K562 (cell line): ENCODE measurements around the gene C5orf22. TPM values are rescaled to one million over a fixed set of nuclear protein-coding genes. Genes with fewer than 3 reads are reported as not detected.

Experiments
- BACH1 ChIP-seq: fragments of 200-800 bp; sonication (Bioruptor generic); IDR thresholded peaks from 2 replicates; pipeline ENCODE4 v1.6.1; 2016; ENCODE audit warnings: missing genetic modification characterization, missing compliant biosample characterization
- MYNN ChIP-seq, 2 experiments: sonication (generic); formaldehyde crosslinking in 1 of 2; IDR thresholded peaks; 2 replicates each; pipeline versions ENCODE4 v1.5.0 to v1.6.1; 2016 to 2020; ENCODE audit warnings: antibody characterized with exemption in 1 of 2, missing genetic modification reagents in 1 of 2
- ZBTB7A ChIP-seq: IDR thresholded peaks from 2 replicates; pipeline ENCODE4 v1.6.1; 2011; ENCODE audit warnings: low read depth, mild to moderate bottlenecking, low read length, moderate library complexity, borderline replicate concordance; ENCODE audit not compliant: control insufficient read depth
- ZNF830 ChIP-seq: fragments of 250-450 bp; sonication (Bioruptor Pico); IDR thresholded peaks from 2 replicates; pipeline ENCODE4 v1.5.0; 2021; ENCODE audit warnings: mild to moderate bottlenecking
- polyA plus RNA-seq, 8 experiments: library from polyadenylated mRNA; depleted of rRNA in 4 of 8; stranded (reverse) in 5 of 8; unstranded in 3 of 8; fragments of >200 nt; fragmentation: Nextera tagmentation in 2 of 8; fragmentation: Illumina TruSeq in 1 of 8; extraction: Ambion mirVana in 2 of 8; extraction: Trizol in 1 of 8; gene quantifications; 2 replicates each; pipeline versions ENCODE4 v1.2.1 to v1.2.3, GENCODE V29; 2011 to 2014; ENCODE audit warnings: inconsistent platforms in 1 of 8, missing spikeins in 1 of 8
- total RNA-seq, 7 experiments: library from RNA; depleted of rRNA in 6 of 7; stranded (reverse); fragments of >200 nt in 6 of 7; fragmentation: Illumina TruSeq in 2 of 7; extraction: Trizol in 2 of 7; gene quantifications; 2 replicates each; pipeline versions ENCODE4 v1.2.1 to v1.2.3, GENCODE V29; 2011 to 2021; ENCODE audit warnings: low replicate concordance in 1 of 7
- TF ChIP-seq, protein P1 (sequence below): fragments of 450-650 bp; IDR thresholded peaks from 2 replicates; pipeline ENCODE4 v1.6.1; 2016; ENCODE audit warnings: mild to moderate bottlenecking, moderate library complexity
- TF ChIP-seq, protein P2 (sequence below), 2 experiments: fragments of 450-650 bp; IDR thresholded peaks; 2 replicates each; pipeline ENCODE4 v1.6.1; 2018; ENCODE audit warnings: mild to moderate bottlenecking in 2 of 2, low read depth in 1 of 2; ENCODE audit not compliant: partially characterized antibody in 2 of 2
- TF ChIP-seq, protein P3 (sequence below), 2 experiments: IDR thresholded peaks; 2 replicates each; pipeline ENCODE4 v1.6.1; 2011; ENCODE audit warnings: borderline replicate concordance in 1 of 2, control low read depth in 1 of 2, low read depth in 1 of 2, low read length in 1 of 2, mild to moderate bottlenecking in 1 of 2, mixed read lengths in 1 of 2, moderate library complexity in 1 of 2; ENCODE audit not compliant: insufficient read depth in 1 of 2, insufficient read length in 1 of 2, poor library complexity in 1 of 2, severe bottlenecking in 1 of 2; ENCODE audit errors: extremely low read depth in 1 of 2
- TF ChIP-seq, protein P4 (sequence below): fragments of 250-450 bp; sonication (Bioruptor Pico); IDR thresholded peaks from 2 replicates; pipeline ENCODE4 v1.8.0; 2022; ENCODE audit warnings: inconsistent platforms

C5orf22 gene
- total and polyA plus RNA-seq, 9 of the 15 experiments (the other 6 are each of a cell fraction or from before 2014, with no cell fraction given): 22.7 to 56.7 (median 39.3) TPM

DNA sequence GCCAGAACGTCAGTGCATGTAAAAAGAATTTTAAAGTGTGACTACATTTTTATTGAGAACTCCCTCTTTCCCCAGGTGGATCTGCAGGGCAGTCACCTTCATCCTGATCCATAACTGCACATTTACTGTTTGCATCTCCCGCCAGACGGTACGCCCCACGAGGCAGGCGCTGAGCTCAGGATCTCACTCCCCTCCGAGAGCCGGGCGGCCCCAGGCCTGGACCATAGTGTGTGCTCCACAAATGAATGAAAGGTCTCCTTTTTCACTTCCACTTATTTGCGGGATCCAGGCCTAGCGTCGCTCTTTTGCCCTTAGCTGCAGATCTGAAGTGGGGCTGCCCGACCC lies 586 bp upstream of the C5orf22 start (continued):
- TF ChIP-seq, protein P1, sequence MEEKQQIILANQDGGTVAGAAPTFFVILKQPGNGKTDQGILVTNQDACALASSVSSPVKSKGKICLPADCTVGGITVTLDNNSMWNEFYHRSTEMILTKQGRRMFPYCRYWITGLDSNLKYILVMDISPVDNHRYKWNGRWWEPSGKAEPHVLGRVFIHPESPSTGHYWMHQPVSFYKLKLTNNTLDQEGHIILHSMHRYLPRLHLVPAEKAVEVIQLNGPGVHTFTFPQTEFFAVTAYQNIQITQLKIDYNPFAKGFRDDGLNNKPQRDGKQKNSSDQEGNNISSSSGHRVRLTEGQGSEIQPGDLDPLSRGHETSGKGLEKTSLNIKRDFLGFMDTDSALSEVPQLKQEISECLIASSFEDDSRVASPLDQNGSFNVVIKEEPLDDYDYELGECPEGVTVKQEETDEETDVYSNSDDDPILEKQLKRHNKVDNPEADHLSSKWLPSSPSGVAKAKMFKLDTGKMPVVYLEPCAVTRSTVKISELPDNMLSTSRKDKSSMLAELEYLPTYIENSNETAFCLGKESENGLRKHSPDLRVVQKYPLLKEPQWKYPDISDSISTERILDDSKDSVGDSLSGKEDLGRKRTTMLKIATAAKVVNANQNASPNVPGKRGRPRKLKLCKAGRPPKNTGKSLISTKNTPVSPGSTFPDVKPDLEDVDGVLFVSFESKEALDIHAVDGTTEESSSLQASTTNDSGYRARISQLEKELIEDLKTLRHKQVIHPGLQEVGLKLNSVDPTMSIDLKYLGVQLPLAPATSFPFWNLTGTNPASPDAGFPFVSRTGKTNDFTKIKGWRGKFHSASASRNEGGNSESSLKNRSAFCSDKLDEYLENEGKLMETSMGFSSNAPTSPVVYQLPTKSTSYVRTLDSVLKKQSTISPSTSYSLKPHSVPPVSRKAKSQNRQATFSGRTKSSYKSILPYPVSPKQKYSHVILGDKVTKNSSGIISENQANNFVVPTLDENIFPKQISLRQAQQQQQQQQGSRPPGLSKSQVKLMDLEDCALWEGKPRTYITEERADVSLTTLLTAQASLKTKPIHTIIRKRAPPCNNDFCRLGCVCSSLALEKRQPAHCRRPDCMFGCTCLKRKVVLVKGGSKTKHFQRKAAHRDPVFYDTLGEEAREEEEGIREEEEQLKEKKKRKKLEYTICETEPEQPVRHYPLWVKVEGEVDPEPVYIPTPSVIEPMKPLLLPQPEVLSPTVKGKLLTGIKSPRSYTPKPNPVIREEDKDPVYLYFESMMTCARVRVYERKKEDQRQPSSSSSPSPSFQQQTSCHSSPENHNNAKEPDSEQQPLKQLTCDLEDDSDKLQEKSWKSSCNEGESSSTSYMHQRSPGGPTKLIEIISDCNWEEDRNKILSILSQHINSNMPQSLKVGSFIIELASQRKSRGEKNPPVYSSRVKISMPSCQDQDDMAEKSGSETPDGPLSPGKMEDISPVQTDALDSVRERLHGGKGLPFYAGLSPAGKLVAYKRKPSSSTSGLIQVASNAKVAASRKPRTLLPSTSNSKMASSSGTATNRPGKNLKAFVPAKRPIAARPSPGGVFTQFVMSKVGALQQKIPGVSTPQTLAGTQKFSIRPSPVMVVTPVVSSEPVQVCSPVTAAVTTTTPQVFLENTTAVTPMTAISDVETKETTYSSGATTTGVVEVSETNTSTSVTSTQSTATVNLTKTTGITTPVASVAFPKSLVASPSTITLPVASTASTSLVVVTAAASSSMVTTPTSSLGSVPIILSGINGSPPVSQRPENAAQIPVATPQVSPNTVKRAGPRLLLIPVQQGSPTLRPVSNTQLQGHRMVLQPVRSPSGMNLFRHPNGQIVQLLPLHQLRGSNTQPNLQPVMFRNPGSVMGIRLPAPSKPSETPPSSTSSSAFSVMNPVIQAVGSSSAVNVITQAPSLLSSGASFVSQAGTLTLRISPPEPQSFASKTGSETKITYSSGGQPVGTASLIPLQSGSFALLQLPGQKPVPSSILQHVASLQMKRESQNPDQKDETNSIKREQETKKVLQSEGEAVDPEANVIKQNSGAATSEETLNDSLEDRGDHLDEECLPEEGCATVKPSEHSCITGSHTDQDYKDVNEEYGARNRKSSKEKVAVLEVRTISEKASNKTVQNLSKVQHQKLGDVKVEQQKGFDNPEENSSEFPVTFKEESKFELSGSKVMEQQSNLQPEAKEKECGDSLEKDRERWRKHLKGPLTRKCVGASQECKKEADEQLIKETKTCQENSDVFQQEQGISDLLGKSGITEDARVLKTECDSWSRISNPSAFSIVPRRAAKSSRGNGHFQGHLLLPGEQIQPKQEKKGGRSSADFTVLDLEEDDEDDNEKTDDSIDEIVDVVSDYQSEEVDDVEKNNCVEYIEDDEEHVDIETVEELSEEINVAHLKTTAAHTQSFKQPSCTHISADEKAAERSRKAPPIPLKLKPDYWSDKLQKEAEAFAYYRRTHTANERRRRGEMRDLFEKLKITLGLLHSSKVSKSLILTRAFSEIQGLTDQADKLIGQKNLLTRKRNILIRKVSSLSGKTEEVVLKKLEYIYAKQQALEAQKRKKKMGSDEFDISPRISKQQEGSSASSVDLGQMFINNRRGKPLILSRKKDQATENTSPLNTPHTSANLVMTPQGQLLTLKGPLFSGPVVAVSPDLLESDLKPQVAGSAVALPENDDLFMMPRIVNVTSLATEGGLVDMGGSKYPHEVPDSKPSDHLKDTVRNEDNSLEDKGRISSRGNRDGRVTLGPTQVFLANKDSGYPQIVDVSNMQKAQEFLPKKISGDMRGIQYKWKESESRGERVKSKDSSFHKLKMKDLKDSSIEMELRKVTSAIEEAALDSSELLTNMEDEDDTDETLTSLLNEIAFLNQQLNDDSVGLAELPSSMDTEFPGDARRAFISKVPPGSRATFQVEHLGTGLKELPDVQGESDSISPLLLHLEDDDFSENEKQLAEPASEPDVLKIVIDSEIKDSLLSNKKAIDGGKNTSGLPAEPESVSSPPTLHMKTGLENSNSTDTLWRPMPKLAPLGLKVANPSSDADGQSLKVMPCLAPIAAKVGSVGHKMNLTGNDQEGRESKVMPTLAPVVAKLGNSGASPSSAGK: no peak
- TF ChIP-seq ZBTB7A (no peak), BACH1 (tag) (no peak), ZNF830 (no peak), MYNN (IDR thresholded peaks at IDR 0.05) (no peak), MYNN (CRISPR knock-in tag; IDR thresholded peaks at IDR 0.05) (no peak)
- TF ChIP-seq, protein P2, sequence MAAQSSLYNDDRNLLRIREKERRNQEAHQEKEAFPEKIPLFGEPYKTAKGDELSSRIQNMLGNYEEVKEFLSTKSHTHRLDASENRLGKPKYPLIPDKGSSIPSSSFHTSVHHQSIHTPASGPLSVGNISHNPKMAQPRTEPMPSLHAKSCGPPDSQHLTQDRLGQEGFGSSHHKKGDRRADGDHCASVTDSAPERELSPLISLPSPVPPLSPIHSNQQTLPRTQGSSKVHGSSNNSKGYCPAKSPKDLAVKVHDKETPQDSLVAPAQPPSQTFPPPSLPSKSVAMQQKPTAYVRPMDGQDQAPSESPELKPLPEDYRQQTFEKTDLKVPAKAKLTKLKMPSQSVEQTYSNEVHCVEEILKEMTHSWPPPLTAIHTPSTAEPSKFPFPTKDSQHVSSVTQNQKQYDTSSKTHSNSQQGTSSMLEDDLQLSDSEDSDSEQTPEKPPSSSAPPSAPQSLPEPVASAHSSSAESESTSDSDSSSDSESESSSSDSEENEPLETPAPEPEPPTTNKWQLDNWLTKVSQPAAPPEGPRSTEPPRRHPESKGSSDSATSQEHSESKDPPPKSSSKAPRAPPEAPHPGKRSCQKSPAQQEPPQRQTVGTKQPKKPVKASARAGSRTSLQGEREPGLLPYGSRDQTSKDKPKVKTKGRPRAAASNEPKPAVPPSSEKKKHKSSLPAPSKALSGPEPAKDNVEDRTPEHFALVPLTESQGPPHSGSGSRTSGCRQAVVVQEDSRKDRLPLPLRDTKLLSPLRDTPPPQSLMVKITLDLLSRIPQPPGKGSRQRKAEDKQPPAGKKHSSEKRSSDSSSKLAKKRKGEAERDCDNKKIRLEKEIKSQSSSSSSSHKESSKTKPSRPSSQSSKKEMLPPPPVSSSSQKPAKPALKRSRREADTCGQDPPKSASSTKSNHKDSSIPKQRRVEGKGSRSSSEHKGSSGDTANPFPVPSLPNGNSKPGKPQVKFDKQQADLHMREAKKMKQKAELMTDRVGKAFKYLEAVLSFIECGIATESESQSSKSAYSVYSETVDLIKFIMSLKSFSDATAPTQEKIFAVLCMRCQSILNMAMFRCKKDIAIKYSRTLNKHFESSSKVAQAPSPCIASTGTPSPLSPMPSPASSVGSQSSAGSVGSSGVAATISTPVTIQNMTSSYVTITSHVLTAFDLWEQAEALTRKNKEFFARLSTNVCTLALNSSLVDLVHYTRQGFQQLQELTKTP (IDR thresholded peaks at IDR 0.05; ENCODE audit: low read depth in 1 of 2, partially characterized antibody in 2 of 2): no peak
- TF ChIP-seq, protein P3, sequence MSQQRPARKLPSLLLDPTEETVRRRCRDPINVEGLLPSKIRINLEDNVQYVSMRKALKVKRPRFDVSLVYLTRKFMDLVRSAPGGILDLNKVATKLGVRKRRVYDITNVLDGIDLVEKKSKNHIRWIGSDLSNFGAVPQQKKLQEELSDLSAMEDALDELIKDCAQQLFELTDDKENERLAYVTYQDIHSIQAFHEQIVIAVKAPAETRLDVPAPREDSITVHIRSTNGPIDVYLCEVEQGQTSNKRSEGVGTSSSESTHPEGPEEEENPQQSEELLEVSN (IDR thresholded peaks at IDR 0.05; ENCODE audit: borderline replicate concordance in 1 of 2, extremely low read depth in 1 of 2, insufficient read depth in 1 of 2, insufficient read length in 1 of 2, low read depth in 1 of 2, low read length in 1 of 2, poor library complexity in 1 of 2, severe bottlenecking in 1 of 2): peak in 1 of 2 experiments; percentile 51
- TF ChIP-seq, protein P4, sequence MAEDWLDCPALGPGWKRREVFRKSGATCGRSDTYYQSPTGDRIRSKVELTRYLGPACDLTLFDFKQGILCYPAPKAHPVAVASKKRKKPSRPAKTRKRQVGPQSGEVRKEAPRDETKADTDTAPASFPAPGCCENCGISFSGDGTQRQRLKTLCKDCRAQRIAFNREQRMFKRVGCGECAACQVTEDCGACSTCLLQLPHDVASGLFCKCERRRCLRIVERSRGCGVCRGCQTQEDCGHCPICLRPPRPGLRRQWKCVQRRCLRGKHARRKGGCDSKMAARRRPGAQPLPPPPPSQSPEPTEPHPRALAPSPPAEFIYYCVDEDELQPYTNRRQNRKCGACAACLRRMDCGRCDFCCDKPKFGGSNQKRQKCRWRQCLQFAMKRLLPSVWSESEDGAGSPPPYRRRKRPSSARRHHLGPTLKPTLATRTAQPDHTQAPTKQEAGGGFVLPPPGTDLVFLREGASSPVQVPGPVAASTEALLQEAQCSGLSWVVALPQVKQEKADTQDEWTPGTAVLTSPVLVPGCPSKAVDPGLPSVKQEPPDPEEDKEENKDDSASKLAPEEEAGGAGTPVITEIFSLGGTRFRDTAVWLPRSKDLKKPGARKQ (CRISPR knock-in tag): no peak
